NCI-H1417 treated with DMSO at 0.1 percent for 48 hours (cell line): Measurements from ENCODE around the gene OR10H5.
"Not testable (repeated sequence)": the region's sequence is repeated elsewhere in the genome, so short reads cannot be mapped to it uniquely, and the experiment has no call there.

Experiments used
- DNase-seq: peaks from one replicate; lab custom pipeline; 2025; lab: John Stamatoyannopoulos, UW

The OR10H5 gene

GRCh38 chr19:15787611-15788155 lies at the start of gene OR10H5:
TSS of gene OR10H5 (plus strand) at chr19:15787661. CDS start at chr19:15794049, 6,388 bp downstream.
- DNase-seq: no peak

- DNase-seq: no peak
These were observed 49.7 kb upstream of the OR10H5 start, which contains the start of gene OR10H3 for GRCh38 chr19:15737722-15738121. TSS of gene OR10H3 (plus strand) at chr19:15737985. CDS start at chr19:15741393, 3,408 bp downstream.

- no peak for DNase-seq
These were observed 46.7 kb upstream of the OR10H5 start for GRCh38 chr19:15740785-15741184.

- DNase-seq: no peak
These were observed 39.2 kb upstream of the OR10H5 start for GRCh38 chr19:15748239-15748638.

GRCh38 chr19:15758379-15758778 lies 29.1 kb upstream of the OR10H5 start:
- DNase-seq: no peak

- DNase-seq: no peak
These were observed 27.4 kb upstream of the OR10H5 start for GRCh38 chr19:15759962-15760565.

- DNase-seq: no peak
These were observed 17.9 kb upstream of the OR10H5 start for GRCh38 chr19:15769586-15769985.

GRCh38 chr19:15774159-15774558 lies 13.3 kb upstream of the OR10H5 start:
- not testable (repeated sequence) for DNase-seq

GRCh38 chr19:15775249-15775648 lies 12.2 kb upstream of the OR10H5 start:
- DNase-seq: no peak

- DNase-seq: no peak
These were observed 11.2 kb upstream of the OR10H5 start for GRCh38 chr19:15776264-15776663.

- DNase-seq: no peak
These were observed 10.2 kb upstream of the OR10H5 start for GRCh38 chr19:15776991-15777970.

GRCh38 chr19:15779756-15780476 lies 7.5 kb upstream of the OR10H5 start:
- DNase-seq: no peak

GRCh38 chr19:15780610-15781418 lies 6.6 kb upstream of the OR10H5 start:
- DNase-seq: no peak

- no peak for DNase-seq
These were observed 5.8 kb upstream of the OR10H5 start for GRCh38 chr19:15781661-15782060.

GRCh38 chr19:15782211-15782610 lies 5.2 kb upstream of the OR10H5 start:
- DNase-seq: no peak

- not testable (repeated sequence) for DNase-seq
These were observed 4.6 kb upstream of the OR10H5 start for GRCh38 chr19:15782896-15783295.

- DNase-seq: no peak
These were observed 1.3 kb downstream of the OR10H5 start for GRCh38 chr19:15788594-15789270.

GRCh38 chr19:15790096-15790495 lies 2.6 kb downstream of the OR10H5 start:
- DNase-seq: no peak

- DNase-seq: not testable (repeated sequence)
These were observed 6.8 kb downstream of the OR10H5 start for GRCh38 chr19:15794279-15794678.

- no peak for DNase-seq
These were observed 22.9 kb downstream of the OR10H5 start for GRCh38 chr19:15810335-15810734.

- DNase-seq: no peak
These were observed 24.0 kb downstream of the OR10H5 start for GRCh38 chr19:15811476-15811875.
